ENCODE results near the gene PTK6.

DNA sequence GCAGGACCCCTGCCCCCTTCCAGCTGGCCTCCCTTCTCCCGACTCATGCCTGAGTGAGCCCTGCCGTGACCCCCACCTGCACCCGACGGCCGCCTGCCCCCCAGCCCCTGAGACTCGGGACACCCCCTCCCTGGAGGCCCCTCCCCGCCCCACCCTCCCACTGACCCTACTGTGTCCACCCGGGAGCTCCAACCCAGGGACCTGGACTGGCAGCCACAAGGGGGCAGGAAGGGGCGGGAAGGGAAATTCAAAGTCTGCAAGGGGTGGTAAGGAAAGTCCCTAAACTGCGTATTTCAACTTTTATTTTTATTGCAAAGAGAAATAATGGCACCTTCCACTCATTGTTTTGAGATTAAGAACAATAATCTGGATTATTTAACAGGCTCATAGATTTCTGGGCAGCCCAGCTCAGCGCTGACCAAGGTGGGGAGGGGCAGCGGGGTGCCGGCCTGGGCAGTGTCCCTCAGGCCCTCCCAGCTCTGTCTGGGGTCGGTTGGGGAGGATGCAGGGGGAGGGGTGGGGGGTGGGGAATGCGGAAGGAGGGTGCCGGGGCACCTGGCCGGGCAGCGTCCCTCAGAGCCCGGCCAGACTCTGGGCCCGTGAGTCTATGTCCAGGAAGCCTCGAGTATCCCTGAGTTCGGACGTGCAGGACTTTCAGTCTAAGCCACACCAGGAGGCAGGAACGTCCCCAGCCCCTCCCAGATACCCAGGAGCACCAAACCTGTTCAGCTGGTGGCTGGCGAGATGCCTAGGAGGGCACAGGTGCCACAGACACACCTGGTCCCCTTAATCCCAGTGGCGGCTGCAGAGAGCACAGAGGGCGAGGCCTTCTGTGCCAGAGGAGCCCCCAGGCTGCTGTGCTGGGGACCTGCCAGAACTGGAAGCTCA lies 1.3 kb upstream of the PTK6 start:
- TF ChIP-seq POLR2AphosphoS5 (IDR thresholded peaks at IDR 0.05; ENCODE audit: borderline replicate concordance, low read depth, low read length) (no peak), EZH2 (IDR thresholded peaks at IDR 0.05) (no peak), FOXP2 (optimal IDR thresholded peaks at IDR 0.05; ENCODE audit: control extremely low read depth, extremely low read length, insufficient read depth) (no peak)
